Smooth muscle cell (in vitro differentiated cells): Measurements from ENCODE around the gene CREB5. TPM values are rescaled to one million over a fixed set of nuclear protein-coding genes. Genes with fewer than 3 reads are reported as not detected.
"Not testable (repeated sequence)": the region's sequence is repeated elsewhere in the genome, so short reads cannot be mapped to it uniquely, and the experiment has no call there.

Source experiments
- DNase-seq: peaks from one replicate; lab custom pipeline; 2025; ENCODE audit not compliant: unreplicated experiment; lab: John Stamatoyannopoulos, UW
- H2AFZ ChIP-seq: fragments of 200-600 bp; sonication (generic); 2 replicates; pipeline ENCODE4 v1.6.0; 2016; ENCODE audit warnings: antibody characterized with exemption, low read depth, mild to moderate bottlenecking
- H3F3A ChIP-seq: fragments of 200-600 bp; sonication (generic); 2 replicates; pipeline ENCODE4 v1.6.0; 2017; ENCODE audit warnings: antibody characterized with exemption, low read depth
- H3K27ac ChIP-seq: fragments of 200-600 bp; sonication (generic); 2 replicates; pipeline ENCODE4 v1.5.1; 2016; ENCODE audit warnings: low read depth, mild to moderate bottlenecking
- H3K27me3 ChIP-seq: fragments of 200-600 bp; sonication (generic); 2 replicates; pipeline ENCODE4 v1.6.1; 2016; ENCODE audit warnings: low read depth, mild to moderate bottlenecking
- H3K36me3 ChIP-seq: fragments of 200-600 bp; sonication (generic); 2 replicates; pipeline ENCODE4 v1.5.1; 2016; ENCODE audit warnings: low read depth
- H3K4me1 ChIP-seq: fragments of 200-600 bp; sonication (generic); 2 replicates; pipeline ENCODE4 v1.5.1; 2016; ENCODE audit warnings: low read depth
- H3K4me2 ChIP-seq: fragments of 200-600 bp; sonication (generic); 2 replicates; pipeline ENCODE4 v1.6.0; 2016; ENCODE audit warnings: mild to moderate bottlenecking
- H3K4me3 ChIP-seq: fragments of 200-600 bp; sonication (generic); 2 replicates; pipeline ENCODE4 v1.5.1; 2016; ENCODE audit warnings: mild to moderate bottlenecking
- H3K79me2 ChIP-seq: fragments of 200-600 bp; sonication (generic); 2 replicates; pipeline ENCODE4 v1.6.0; 2016; ENCODE audit warnings: low read depth, mild to moderate bottlenecking
- H3K9ac ChIP-seq: fragments of 200-600 bp; sonication (generic); 2 replicates; pipeline ENCODE4 v1.6.0; 2016; ENCODE audit warnings: low read depth
- H3K9me3 ChIP-seq: fragments of 200-600 bp; sonication (generic); replicated peaks from 2 replicates; pipeline ENCODE4 v1.5.1; 2016; ENCODE audit warnings: low read depth
- H4K20me1 ChIP-seq: fragments of 200-600 bp; sonication (generic); 2 replicates; pipeline ENCODE4 v1.6.0; 2016; ENCODE audit warnings: low read depth
- WGBS: methylation state at CpG from one replicate; pipeline ENCODE4 v1.1.7; 2016; ENCODE audit warnings: low lambda C conversion rate; 5-methylcytosine and 5-hydroxymethylcytosine counted together
- polyA plus RNA-seq: library from polyadenylated mRNA; unstranded; fragments of >200 nt; fragmentation: Nextera tagmentation; extraction: Ambion mirVana; gene quantifications from 2 replicates; pipeline ENCODE4 v1.2.1, GENCODE V29; 2016
- total RNA-seq: library from RNA; depleted of rRNA; stranded (reverse); fragments of >200 nt; gene quantifications from 2 replicates; pipeline ENCODE4 v1.2.3, GENCODE V29; 2014
- TF ChIP-seq, protein P1 (sequence below): fragments of 200-600 bp; sonication (generic); IDR thresholded peaks from 2 replicates; pipeline ENCODE4 v1.5.1; 2017; ENCODE audit warnings: borderline replicate concordance, mild to moderate bottlenecking, antibody characterized with exemption; ENCODE audit not compliant: insufficient read depth, poor library complexity, severe bottlenecking

The CREB5 gene
- total and polyA plus RNA-seq, 2 experiments from 2014 or later, result 6.2 to 18.2 TPM

DNA sequence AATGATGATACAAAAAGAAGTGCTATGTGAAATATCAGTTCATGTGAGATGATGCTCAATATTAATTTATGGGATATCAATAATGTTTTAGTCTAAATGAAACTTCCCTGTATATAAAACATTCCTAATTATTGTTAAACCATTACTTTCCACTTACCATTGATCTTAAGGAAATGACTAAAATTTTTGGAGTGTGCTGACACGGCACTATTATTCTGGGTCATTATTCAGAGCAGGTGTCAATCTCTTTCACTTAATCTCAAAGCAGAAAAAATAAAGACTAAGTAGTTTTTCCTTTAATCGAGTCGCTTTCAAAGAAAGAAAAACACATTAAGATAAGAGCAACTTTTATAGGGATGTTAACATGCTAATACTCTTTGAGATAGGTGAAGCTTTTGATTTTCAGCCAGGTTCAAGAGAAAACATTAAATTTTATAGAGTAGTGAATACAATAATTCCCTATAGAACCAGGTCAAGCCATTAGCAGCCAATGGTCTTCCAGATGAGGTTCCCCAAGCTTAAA is 11.4 kb upstream of the CREB5 start:
- Histone ChIP-seq H4K20me1 (no peaks in the 10 kb centered on the region), H3K27ac (no peak overlapping the region), H2AFZ (no peak overlapping the region), H3K27me3 (no peaks in the 10 kb centered on the region), H3K4me1 (no peaks in the 10 kb centered on the region), H3K4me2 (no peak overlapping the region), H3K9me3 (no peaks in the 10 kb centered on the region), H3K4me3 (no peak overlapping the region), H3F3A (no peaks in the 10 kb centered on the region), H3K79me2 (no peaks in the 10 kb centered on the region), H3K36me3 (no peaks in the 10 kb centered on the region), H3K9ac (no peak overlapping the region)
- no peak for DNase-seq
- TF ChIP-seq, protein P1, sequence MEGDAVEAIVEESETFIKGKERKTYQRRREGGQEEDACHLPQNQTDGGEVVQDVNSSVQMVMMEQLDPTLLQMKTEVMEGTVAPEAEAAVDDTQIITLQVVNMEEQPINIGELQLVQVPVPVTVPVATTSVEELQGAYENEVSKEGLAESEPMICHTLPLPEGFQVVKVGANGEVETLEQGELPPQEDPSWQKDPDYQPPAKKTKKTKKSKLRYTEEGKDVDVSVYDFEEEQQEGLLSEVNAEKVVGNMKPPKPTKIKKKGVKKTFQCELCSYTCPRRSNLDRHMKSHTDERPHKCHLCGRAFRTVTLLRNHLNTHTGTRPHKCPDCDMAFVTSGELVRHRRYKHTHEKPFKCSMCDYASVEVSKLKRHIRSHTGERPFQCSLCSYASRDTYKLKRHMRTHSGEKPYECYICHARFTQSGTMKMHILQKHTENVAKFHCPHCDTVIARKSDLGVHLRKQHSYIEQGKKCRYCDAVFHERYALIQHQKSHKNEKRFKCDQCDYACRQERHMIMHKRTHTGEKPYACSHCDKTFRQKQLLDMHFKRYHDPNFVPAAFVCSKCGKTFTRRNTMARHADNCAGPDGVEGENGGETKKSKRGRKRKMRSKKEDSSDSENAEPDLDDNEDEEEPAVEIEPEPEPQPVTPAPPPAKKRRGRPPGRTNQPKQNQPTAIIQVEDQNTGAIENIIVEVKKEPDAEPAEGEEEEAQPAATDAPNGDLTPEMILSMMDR, result no peak
- 80% methylated on average over 3 of the region's 3 CpGs for WGBS

DNA sequence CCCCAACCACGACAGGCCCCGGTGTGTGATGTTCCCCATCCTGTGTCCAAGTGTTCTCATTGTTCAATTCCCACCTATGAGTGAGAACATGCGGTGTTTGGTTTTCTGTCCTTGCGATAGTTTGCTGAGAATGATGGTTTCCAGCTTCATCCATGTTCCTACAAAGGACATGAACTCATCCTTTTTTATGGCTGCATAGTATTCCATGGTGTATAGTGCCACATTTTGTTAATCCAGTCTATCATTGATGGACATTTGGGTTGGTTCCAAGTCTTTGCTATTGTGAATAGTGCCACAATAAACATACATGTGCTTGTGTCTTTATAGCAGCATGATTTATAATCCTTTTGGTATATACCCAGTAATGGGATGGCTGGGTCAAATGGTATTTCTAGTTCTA is 10.8 kb upstream of the CREB5 start:
- not testable (repeated sequence) for H3K9me3 ChIP-seq, H3K36me3 ChIP-seq, H3K4me3 ChIP-seq, H3K27me3 ChIP-seq, H2AFZ ChIP-seq, H3K79me2 ChIP-seq, H4K20me1 ChIP-seq, H3K4me2 ChIP-seq, DNase-seq, H3F3A ChIP-seq, H3K27ac ChIP-seq, H3K9ac ChIP-seq, H3K4me1 ChIP-seq
- 100% methylated on average over 4 of the region's 4 CpGs for WGBS

DNA sequence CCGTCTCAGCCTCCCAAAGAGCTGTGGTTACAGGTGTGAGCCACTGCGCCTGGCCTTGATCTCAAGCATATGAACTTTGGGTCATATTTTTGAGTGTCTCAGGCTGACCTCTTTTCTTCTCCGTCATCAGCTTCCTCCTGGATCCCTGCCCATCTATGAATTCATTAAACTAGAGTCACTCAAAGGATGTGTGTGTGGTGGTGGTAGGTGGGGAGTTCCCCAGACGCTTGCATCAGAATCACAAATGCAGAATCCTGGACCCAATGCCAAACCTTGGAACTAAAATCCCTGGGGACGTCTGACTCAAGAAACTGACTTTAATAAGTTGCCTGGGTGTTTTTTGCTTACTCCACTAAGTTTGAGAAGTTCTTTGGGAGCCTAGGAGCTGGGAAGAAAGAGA is 6.7 kb upstream of the CREB5 start:
- Histone ChIP-seq H4K20me1 (no peaks in the 10 kb centered on the region), H2AFZ (no peak overlapping the region), H3K4me2 (no peak overlapping the region), H3K27me3 (no peaks in the 10 kb centered on the region), H3K9me3 (no peaks in the 10 kb centered on the region), H3K79me2 (no peaks in the 10 kb centered on the region), H3F3A (peaks cover 10% of the 10 kb centered on the region), H3K4me3 (no peak overlapping the region), H3K27ac (peak overlapping the region; percentile 61), H3K4me1 (peaks cover 7% of the 10 kb centered on the region), H3K9ac (peak overlapping the region; percentile 29), H3K36me3 (no peaks in the 10 kb centered on the region)
- no peak for DNase-seq
- TF ChIP-seq, protein P1, result no peak
- 61% methylated on average over 5 of the region's 5 CpGs for WGBS

DNA sequence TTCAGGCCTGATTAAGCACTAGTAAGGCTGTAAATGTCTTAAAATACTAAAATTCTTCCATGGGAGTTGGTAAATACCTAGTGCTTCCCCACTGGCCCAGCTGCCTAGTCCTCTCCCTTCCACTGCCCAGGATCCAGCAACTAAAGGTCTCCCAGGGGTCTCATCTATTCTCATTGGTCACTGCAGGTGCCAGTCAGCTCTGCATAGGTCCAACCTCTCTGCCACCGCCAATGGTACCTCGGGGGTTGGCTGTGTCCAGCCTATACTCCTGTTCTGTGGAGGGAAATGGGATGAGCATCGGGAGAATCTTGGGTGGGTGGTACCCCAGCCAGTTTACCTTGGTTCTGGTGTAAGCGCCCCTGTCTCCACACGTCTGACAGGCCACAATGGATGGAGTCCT is 6.1 kb upstream of the CREB5 start:
- no peaks in the 10 kb centered on the region for H3K9me3 ChIP-seq
- H3K27ac ChIP-seq, result peak overlapping the region; percentile 61
- no peaks in the 10 kb centered on the region for H4K20me1 ChIP-seq
- H3F3A ChIP-seq, result peaks cover 10% of the 10 kb centered on the region
- DNase-seq, result no peak
- H2AFZ ChIP-seq, result no peak overlapping the region
- TF ChIP-seq, protein P1, result no peak
- no peaks in the 10 kb centered on the region for H3K79me2 ChIP-seq
- no peak overlapping the region for H3K4me2 ChIP-seq
- H3K4me1 ChIP-seq, result peaks cover 7% of the 10 kb centered on the region
- no peaks in the 10 kb centered on the region for H3K27me3 ChIP-seq
- H3K9ac ChIP-seq, result peak overlapping the region; percentile 29
- H3K4me3 ChIP-seq, result no peak overlapping the region
- H3K36me3 ChIP-seq, result no peaks in the 10 kb centered on the region
- 88% methylated on average over 5 of the region's 5 CpGs for WGBS
